RKO (cell line): ENCODE data around the gene TMEM231.
"Not testable (repeated sequence)": the region's sequence is repeated elsewhere in the genome, so short reads cannot be mapped to it uniquely, and the experiment has no call there.

Experiments used
- DNase-seq: peaks from one replicate; pipeline ENCODE4 v3.0.0-alpha.2; 2016; ENCODE audit warnings: low spot score

Gene TMEM231

GRCh38 chr16:75532142-75532765, 23.8 kb downstream of the TMEM231 start:
- DNase-seq = no peak

GRCh38 chr16:75529959-75530358, 26.1 kb downstream of the TMEM231 start:
- DNase-seq = no peak

GRCh38 chr16:75529056-75529905, 26.8 kb downstream of the TMEM231 start:
- no peak for DNase-seq

- no peak for DNase-seq
Observed at GRCh38 chr16:75527825-75528299, 28.2 kb downstream of the TMEM231 start.

GRCh38 chr16:75526032-75526790, 29.8 kb downstream of the TMEM231 start:
- DNase-seq = peak; percentile 23

- DNase-seq = no peak
Observed at GRCh38 chr16:75519175-75519574, 36.9 kb downstream of the TMEM231 start.

GRCh38 chr16:75516189-75516966, 39.7 kb downstream of the TMEM231 start:
- DNase-seq = peak; percentile 16

- DNase-seq = no peak
Observed at GRCh38 chr16:75514296-75514695, 41.8 kb downstream of the TMEM231 start.

- DNase-seq = no peak
Observed at GRCh38 chr16:75506574-75506973, 49.5 kb downstream of the TMEM231 start.

- DNase-seq = no peak
Observed at GRCh38 chr16:75506107-75506506, 49.9 kb downstream of the TMEM231 start.

- DNase-seq = no peak
Observed at GRCh38 chr16:75503801-75504200, 52.3 kb downstream of the TMEM231 start.

GRCh38 chr16:75502916-75503605, 53.0 kb downstream of the TMEM231 start:
- DNase-seq = no peak

GRCh38 chr16:75501820-75502219, 54.2 kb downstream of the TMEM231 start:
- DNase-seq = not testable (repeated sequence)

- no peak for DNase-seq
Observed at GRCh38 chr16:75501359-75501758, 54.7 kb downstream of the TMEM231 start.

- DNase-seq = not testable (repeated sequence)
Observed at GRCh38 chr16:75498605-75499322, 57.3 kb downstream of the TMEM231 start.

- no peak for DNase-seq
Observed at GRCh38 chr16:75497558-75497957, 58.5 kb downstream of the TMEM231 start.

- no peak for DNase-seq
Observed at GRCh38 chr16:75495076-75495674, 60.9 kb downstream of the TMEM231 start, which contains the start of gene CHST6. TSS of gene CHST6 (minus strand) at chr16:75495441. CDS start at chr16:75479828, 15,613 bp downstream.

GRCh38 chr16:75494661-75495075, 61.4 kb downstream of the TMEM231 start:
- DNase-seq = no peak

GRCh38 chr16:75494184-75494583, 61.9 kb downstream of the TMEM231 start:
- no peak for DNase-seq

- peak; percentile 18 for DNase-seq
Observed at GRCh38 chr16:75491876-75492275, 64.2 kb downstream of the TMEM231 start.
